ENCODE results near the gene THEMIS. TPM values are rescaled to one million over a fixed set of nuclear protein-coding genes. Genes with fewer than 3 reads are reported as not detected.

THEMIS gene
- total RNA-seq, 1 experiment from 2014 or later: not detected

GRCh38 chr6:127768223-127768622 is 132.6 kb downstream of the THEMIS start:
- Histone ChIP-seq H3K27me3 (replicated peaks; ENCODE audit: insufficient read depth, low read depth, low read length, poor library complexity) (no peaks in the 10 kb centered on the region), H3K36me3 (ENCODE audit: insufficient read depth, low read length, poor library complexity, severe bottlenecking) (no peaks in the 10 kb centered on the region), H3K4me1 (ENCODE audit: insufficient read depth, low read length, poor library complexity, severe bottlenecking) (no peaks in the 10 kb centered on the region), H3K4me3 (ENCODE audit: low read depth, low read length, poor library complexity, severe bottlenecking) (no peak overlapping the region), H3K27ac (ENCODE audit: low read depth, low read length, poor library complexity, severe bottlenecking) (no peak overlapping the region), H3K9me3 (ENCODE audit: low read depth, low read length, poor library complexity, severe bottlenecking) (no peaks in the 10 kb centered on the region)
- ChIA-PET CTCF (no interaction called here), POLR2A (ENCODE audit: low non-redundant PET) (no interaction called here)
- intact Hi-C loops (cut with micrococcal nuclease; ENCODE audit: unreplicated experiment): no loop called here
- DNase-seq (ENCODE audit: low spot score): no peak
- BruUV-seq (replicated peaks): no TSS peak
- TF ChIP-seq EZH2 (IDR thresholded peaks at IDR 0.05; ENCODE audit: borderline replicate concordance, low read depth, low read length, poor library complexity, severe bottlenecking) (no peak), CTCF (conservative IDR thresholded peaks at IDR 0.05; ENCODE audit: low read depth, low read length) (no peak)

- Histone ChIP-seq H3K36me3 (ENCODE audit: insufficient read depth, low read length, poor library complexity, severe bottlenecking) (no peaks in the 10 kb centered on the region), H3K27ac (ENCODE audit: low read depth, low read length, poor library complexity, severe bottlenecking) (no peak overlapping the region), H3K4me1 (ENCODE audit: insufficient read depth, low read length, poor library complexity, severe bottlenecking) (no peaks in the 10 kb centered on the region), H3K4me3 (ENCODE audit: low read depth, low read length, poor library complexity, severe bottlenecking) (no peak overlapping the region), H3K27me3 (replicated peaks; ENCODE audit: insufficient read depth, low read depth, low read length, poor library complexity) (no peaks in the 10 kb centered on the region), H3K9me3 (ENCODE audit: low read depth, low read length, poor library complexity, severe bottlenecking) (no peaks in the 10 kb centered on the region)
- TF ChIP-seq EZH2 (IDR thresholded peaks at IDR 0.05; ENCODE audit: borderline replicate concordance, low read depth, low read length, poor library complexity, severe bottlenecking) (no peak), CTCF (conservative IDR thresholded peaks at IDR 0.05; ENCODE audit: low read depth, low read length) (no peak)
- intact Hi-C loops (cut with micrococcal nuclease; ENCODE audit: unreplicated experiment): no loop called here
- POLR2A ChIA-PET (ENCODE audit: low non-redundant PET): no interaction called here
- no TSS peak for BruUV-seq (replicated peaks)
- no peak for DNase-seq (ENCODE audit: low spot score)
- CTCF ChIA-PET: no interaction called here
Observed at GRCh38 chr6:127765949-127766348, 134.9 kb downstream of the THEMIS start.

- no peaks in the 10 kb centered on the region for H3K27me3 ChIP-seq (replicated peaks; ENCODE audit: insufficient read depth, low read depth, low read length, poor library complexity)
- no peak for DNase-seq (ENCODE audit: low spot score)
- no TSS peak for BruUV-seq (replicated peaks)
- ChIA-PET CTCF (no interaction called here), POLR2A (ENCODE audit: low non-redundant PET) (no interaction called here)
- no peaks in the 10 kb centered on the region for H3K36me3 ChIP-seq (ENCODE audit: insufficient read depth, low read length, poor library complexity, severe bottlenecking)
- intact Hi-C loops (cut with micrococcal nuclease; ENCODE audit: unreplicated experiment): no loop called here
- H3K4me3 ChIP-seq (ENCODE audit: low read depth, low read length, poor library complexity, severe bottlenecking): no peak overlapping the region
- H3K4me1 ChIP-seq (ENCODE audit: insufficient read depth, low read length, poor library complexity, severe bottlenecking): no peaks in the 10 kb centered on the region
- no peak for TF ChIP-seq EZH2 (IDR thresholded peaks at IDR 0.05; ENCODE audit: borderline replicate concordance, low read depth, low read length, poor library complexity, severe bottlenecking)
- no peaks in the 10 kb centered on the region for H3K9me3 ChIP-seq (ENCODE audit: low read depth, low read length, poor library complexity, severe bottlenecking)
- H3K27ac ChIP-seq (ENCODE audit: low read depth, low read length, poor library complexity, severe bottlenecking): no peak overlapping the region
Observed at GRCh38 chr6:127762284-127762683, 138.6 kb downstream of the THEMIS start.

GRCh38 chr6:127761084-127761483 is 139.8 kb downstream of the THEMIS start:
- DNase-seq (ENCODE audit: low spot score): no peak
- Histone ChIP-seq H3K36me3 (ENCODE audit: insufficient read depth, low read length, poor library complexity, severe bottlenecking) (no peaks in the 10 kb centered on the region), H3K27ac (ENCODE audit: low read depth, low read length, poor library complexity, severe bottlenecking) (no peak overlapping the region), H3K4me1 (ENCODE audit: insufficient read depth, low read length, poor library complexity, severe bottlenecking) (no peaks in the 10 kb centered on the region), H3K4me3 (ENCODE audit: low read depth, low read length, poor library complexity, severe bottlenecking) (no peak overlapping the region), H3K27me3 (replicated peaks; ENCODE audit: insufficient read depth, low read depth, low read length, poor library complexity) (no peaks in the 10 kb centered on the region), H3K9me3 (ENCODE audit: low read depth, low read length, poor library complexity, severe bottlenecking) (no peaks in the 10 kb centered on the region)
- ChIA-PET POLR2A (ENCODE audit: low non-redundant PET) (no interaction called here), CTCF (no interaction called here)
- TF ChIP-seq CTCF (conservative IDR thresholded peaks at IDR 0.05; ENCODE audit: low read depth, low read length) (no peak), EZH2 (IDR thresholded peaks at IDR 0.05; ENCODE audit: borderline replicate concordance, low read depth, low read length, poor library complexity, severe bottlenecking) (no peak)
- intact Hi-C loops (cut with micrococcal nuclease; ENCODE audit: unreplicated experiment): no loop called here
- no TSS peak for BruUV-seq (replicated peaks)

Data from A673 (cell line).